GM12872 (cell line): ENCODE measurements around the gene CYP2R1.

Experiments used
- CTCF ChIP-seq: IDR thresholded peaks from 3 replicates; pipeline ENCODE4 v1.5.1; 2011; ENCODE audit warnings: low read depth, mild to moderate bottlenecking, low read length, moderate library complexity; ENCODE audit not compliant: insufficient read depth

The CYP2R1 gene, protein sequence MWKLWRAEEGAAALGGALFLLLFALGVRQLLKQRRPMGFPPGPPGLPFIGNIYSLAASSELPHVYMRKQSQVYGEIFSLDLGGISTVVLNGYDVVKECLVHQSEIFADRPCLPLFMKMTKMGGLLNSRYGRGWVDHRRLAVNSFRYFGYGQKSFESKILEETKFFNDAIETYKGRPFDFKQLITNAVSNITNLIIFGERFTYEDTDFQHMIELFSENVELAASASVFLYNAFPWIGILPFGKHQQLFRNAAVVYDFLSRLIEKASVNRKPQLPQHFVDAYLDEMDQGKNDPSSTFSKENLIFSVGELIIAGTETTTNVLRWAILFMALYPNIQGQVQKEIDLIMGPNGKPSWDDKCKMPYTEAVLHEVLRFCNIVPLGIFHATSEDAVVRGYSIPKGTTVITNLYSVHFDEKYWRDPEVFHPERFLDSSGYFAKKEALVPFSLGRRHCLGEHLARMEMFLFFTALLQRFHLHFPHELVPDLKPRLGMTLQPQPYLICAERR

DNA sequence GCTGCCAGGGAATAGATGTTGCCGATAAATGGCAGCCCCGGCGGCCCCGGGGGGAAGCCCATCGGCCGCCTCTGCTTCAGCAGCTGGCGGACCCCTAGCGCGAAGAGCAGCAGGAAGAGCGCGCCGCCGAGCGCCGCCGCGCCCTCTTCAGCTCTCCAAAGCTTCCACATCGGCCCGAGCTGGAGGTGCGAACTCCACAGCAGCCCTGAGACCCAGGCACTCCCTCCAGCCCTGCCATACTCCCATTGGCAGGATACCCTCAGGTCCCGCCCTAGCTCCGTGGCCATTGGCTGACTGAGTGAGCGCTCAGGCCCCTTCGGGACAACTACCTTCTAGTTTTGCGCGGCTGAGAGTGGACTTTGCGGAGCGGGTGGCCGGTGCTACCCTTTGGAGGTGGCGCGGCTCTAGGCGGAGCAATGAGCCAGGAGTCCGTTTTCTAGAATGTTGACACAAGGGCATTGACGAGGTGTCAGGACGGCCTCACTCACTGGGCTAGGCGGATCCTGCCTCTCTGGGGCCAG lies at the start of gene CYP2R1:
CYP2R1 (minus strand) TSS at position 196 of the 521 bp plus-strand sequence; CDS start at position 170, 26 bp downstream.
- TF ChIP-seq CTCF = no peak

DNA sequence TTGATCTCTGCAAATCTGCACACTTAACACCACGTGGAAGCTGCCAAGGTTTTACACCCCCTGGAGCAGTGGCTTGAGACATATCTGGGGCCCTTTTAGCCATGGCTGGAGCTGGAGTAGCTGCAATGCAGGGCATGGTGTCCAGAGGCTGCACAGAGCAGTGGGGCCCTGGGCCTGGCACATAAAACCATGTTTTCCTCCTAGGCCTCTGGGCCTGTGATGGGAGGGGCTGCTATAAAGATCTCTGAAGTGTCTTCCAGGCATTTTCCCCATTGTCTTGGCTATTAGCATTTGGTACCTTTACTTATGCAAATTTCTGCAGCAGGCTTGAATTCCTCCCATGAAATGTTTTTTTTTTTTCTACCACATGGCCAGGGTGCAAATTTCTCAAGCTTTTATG lies 46.9 kb upstream of the CYP2R1 start:
- TF ChIP-seq CTCF = no peak

- no peak for TF ChIP-seq CTCF
These were observed 42.8 kb upstream of the CYP2R1 start for GRCh38 chr11:14934641-14935351.

GRCh38 chr11:14932447-14932846 lies 40.4 kb upstream of the CYP2R1 start:
- no peak for TF ChIP-seq CTCF

DNA sequence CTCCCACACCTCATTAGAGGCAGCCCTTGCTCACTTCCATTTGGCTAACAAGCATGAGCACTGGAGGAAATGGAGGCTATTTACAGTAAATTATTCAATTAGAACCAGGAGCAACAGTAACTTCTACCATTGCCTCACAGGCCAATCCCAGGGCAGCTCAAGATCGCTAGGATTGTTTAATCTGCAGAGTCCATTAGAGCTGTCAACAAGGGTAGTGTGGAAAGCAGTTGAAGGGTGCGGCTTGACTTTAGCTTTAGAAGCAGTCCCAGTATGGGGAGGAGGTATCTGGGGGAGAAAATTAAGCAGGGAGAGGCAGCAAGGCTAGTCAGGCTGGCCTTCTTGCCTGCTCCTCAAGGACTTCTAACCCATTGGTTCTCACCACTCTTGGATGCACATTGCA lies 38.3 kb upstream of the CYP2R1 start:
- TF ChIP-seq CTCF = no peak

- TF ChIP-seq CTCF = no peak
These were observed 35.1 kb upstream of the CYP2R1 start for GRCh38 chr11:14927146-14927545.

- no peak for TF ChIP-seq CTCF
These were observed 32.3 kb upstream of the CYP2R1 start for GRCh38 chr11:14924318-14924717.
